Kidney epithelial cell (primary cell): ENCODE data around the gene PRIMA1. TPM values are rescaled to one million over a fixed set of nuclear protein-coding genes. Genes with fewer than 3 reads are reported as not detected.

Experiments
- DNase-seq: peaks from one replicate; pipeline ENCODE4 v3.0.0-alpha.2; 2010; ENCODE audit warnings: low read depth
- H3K27me3 ChIP-seq: 2 replicates; pipeline ENCODE4 v1.6.0; 2011; ENCODE audit warnings: low read length; ENCODE audit not compliant: control insufficient read depth, insufficient read depth
- H3K36me3 ChIP-seq: 2 replicates; pipeline ENCODE4 v1.5.1; 2011; ENCODE audit warnings: low read length; ENCODE audit not compliant: control insufficient read depth, insufficient read depth
- H3K4me3 ChIP-seq: 2 replicates; pipeline ENCODE4 v1.5.1; 2011; ENCODE audit warnings: low read depth, mild to moderate bottlenecking, control low read depth, low read length
- total RNA-seq: library from RNA; depleted of rRNA; stranded (reverse); fragments of >200 nt; gene quantifications from 2 replicates; pipeline ENCODE4 v1.2.3, GENCODE V29; 2015
- TF ChIP-seq, protein P1 (sequence below): IDR thresholded peaks from 2 replicates; pipeline ENCODE4 v1.5.1; 2011; ENCODE audit warnings: mild to moderate bottlenecking, moderate library complexity, low read length, control low read depth, inconsistent platforms; ENCODE audit not compliant: insufficient read depth, poor library complexity, severe bottlenecking

PRIMA1 gene
- total RNA-seq, 1 donor from 2014 or later, result not detected

DNA sequence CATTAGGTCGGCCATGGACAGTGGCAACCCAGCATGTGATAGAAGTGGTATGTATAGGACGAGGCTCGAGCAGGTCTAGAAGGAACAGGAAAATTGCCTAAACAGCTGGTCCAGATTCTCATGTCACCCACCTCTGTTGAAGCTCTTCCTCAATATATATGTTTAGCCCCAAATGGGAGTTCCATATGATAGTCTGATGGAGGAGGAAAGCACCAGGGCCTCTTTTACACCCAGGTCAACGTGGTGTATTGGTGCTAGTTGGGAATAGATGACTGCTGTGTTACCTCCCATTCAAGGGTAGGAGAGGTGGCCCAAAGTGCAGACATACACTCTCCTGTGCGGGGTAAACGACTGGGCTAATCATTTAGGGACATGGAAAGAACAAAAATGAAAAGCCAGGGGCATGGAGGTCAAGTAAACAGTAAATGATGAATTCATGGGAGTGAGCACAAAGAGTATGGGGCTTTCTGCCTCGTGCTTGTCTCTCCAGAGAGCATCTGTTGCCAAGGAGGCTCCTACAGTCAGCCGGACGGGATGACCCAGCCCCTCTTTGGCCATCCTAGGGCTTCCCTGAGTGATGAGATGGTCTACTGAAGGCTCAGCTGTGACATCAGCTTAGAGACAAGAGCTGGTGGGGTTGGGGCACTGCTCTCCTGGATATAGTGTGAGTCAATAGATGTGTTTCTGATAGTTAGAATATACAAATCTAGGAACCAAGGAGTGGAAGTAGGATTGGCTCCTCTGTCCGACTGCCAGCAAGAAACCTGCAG, 5.5 kb upstream of the PRIMA1 start:
- peaks cover 12% of the 10 kb centered on the region for H3K27me3 ChIP-seq
- TF ChIP-seq, protein P1, sequence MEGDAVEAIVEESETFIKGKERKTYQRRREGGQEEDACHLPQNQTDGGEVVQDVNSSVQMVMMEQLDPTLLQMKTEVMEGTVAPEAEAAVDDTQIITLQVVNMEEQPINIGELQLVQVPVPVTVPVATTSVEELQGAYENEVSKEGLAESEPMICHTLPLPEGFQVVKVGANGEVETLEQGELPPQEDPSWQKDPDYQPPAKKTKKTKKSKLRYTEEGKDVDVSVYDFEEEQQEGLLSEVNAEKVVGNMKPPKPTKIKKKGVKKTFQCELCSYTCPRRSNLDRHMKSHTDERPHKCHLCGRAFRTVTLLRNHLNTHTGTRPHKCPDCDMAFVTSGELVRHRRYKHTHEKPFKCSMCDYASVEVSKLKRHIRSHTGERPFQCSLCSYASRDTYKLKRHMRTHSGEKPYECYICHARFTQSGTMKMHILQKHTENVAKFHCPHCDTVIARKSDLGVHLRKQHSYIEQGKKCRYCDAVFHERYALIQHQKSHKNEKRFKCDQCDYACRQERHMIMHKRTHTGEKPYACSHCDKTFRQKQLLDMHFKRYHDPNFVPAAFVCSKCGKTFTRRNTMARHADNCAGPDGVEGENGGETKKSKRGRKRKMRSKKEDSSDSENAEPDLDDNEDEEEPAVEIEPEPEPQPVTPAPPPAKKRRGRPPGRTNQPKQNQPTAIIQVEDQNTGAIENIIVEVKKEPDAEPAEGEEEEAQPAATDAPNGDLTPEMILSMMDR, result no peak
- H3K36me3 ChIP-seq, result no peaks in the 10 kb centered on the region
- no peak overlapping the region for H3K4me3 ChIP-seq
- DNase-seq, result no peak

DNA sequence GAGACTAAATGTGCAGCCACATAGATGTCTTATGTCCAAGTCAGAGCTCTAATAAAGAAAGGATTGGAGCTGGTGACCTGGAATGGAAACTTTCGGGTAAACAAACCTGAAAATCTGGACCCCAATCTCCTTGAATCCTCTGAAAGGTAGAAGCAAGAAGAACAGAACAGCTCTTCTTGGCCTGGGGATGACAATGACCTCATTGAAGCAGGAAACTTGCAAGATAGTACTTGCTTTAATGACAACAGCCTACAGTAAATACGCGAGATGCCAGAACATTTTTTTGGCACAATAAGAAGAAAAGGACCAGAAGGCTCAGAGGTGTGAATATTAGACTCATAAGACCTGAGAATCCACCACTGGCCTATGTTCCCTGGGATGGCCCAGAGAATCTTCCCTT, 4.1 kb upstream of the PRIMA1 start:
- H3K36me3 ChIP-seq, result no peaks in the 10 kb centered on the region
- peaks cover 24% of the 10 kb centered on the region for H3K27me3 ChIP-seq
- DNase-seq, result no peak
- TF ChIP-seq, protein P1, result no peak
- H3K4me3 ChIP-seq, result no peak overlapping the region

DNA sequence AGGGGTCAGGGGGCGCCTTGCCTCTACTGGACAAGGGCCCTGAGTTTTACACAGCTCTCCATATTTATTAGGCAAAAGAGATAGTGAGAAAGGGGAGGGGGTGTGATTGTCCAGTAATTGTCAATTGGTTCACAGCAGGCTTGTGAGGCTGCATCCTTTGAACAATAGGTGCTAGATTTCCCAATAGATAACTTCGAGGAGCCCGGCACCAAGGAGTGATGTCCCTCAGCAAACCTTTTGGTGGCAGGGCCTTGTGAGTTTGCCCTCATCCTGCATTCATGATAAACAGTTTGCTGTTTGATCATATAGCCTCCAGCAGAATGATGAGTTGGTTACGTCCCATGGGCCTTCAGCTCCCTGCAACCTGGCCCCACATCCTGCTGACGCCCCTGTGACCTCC, 2.7 kb upstream of the PRIMA1 start:
- no peak for DNase-seq
- TF ChIP-seq, protein P1, result no peak
- Histone ChIP-seq H3K4me3 (no peak overlapping the region), H3K27me3 (peaks cover 32% of the 10 kb centered on the region), H3K36me3 (no peaks in the 10 kb centered on the region)

DNA sequence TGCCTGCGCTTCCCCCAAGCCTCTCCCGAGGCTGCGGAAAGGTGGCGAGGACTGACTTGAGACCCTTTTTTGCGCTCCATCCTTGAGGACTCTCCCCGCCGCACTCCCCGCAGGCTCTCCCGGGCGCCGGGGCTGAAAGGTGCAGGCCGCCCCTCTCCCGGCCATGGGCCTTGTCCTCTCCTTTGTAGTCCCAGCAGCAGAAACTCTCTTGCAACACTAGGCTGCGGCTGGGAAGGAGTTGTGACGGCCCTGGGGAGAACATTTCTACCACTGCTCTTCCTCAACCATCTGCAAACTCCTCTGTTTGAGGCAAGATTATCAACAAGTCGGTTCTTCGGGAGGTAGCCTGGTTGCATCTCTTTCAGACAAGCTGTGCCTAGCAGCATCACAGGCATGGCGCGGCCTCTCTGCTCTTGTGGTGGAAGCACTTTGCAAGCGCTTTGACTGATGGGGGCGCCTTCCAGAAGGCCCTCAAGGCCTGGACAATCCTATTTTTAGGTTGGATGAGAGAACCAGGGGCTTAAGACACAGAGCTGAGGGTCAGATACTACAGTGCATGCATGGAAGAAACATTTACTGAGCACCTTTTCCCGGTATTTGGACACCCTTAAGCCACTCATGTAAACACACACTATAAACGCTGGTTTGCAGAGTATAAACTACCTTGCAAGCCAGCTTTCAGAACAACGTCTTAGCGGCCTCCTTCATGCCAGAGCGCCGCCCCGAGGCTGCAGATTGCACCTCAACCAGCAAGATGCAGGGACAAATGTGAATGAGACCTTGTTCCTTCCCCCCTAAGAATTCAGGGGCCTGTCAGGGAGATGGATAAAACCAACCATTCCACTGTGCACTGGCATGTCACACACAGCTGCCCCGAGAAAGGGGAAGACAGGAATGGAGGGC, 1.2 kb upstream of the PRIMA1 start:
- TF ChIP-seq, protein P1, result no peak
- H3K36me3 ChIP-seq, result no peaks in the 10 kb centered on the region
- DNase-seq, result no peak
- no peak overlapping the region for H3K4me3 ChIP-seq
- H3K27me3 ChIP-seq, result peaks cover 34% of the 10 kb centered on the region

DNA sequence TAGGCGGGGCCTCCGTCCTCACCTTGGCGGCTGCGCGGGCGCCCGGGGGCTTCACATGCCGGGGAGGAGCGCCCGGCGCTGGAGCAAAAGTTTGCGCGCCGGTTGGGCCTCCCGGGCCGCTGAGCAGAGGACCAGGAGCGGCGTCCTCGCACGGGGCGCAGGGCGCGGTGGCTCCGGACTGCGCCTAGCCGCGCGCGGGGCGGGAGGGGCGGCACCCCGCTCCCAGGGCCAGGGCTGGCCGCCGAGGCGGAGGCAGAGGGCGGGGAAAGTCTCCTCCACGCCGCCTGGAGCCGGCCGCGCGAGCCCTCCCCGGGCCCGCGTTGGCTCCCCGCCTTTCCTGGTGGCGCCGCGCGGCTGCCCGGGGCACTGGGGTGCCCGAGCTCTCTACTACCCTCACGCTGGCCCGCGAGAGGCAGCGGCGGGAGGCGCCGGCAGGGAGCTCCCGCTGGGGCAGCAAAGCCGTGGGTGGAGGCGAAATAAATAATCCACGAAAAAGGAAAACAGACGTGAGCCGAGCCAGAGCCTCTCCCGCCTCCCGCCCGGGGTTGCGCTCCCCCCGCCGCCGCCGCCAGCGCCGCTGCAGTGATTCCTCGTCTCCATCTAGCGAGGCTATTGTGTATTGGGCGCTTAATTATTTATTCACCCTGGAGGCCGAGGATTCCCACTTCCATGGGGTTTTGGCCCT, 400 bp upstream of the PRIMA1 start:
- no peak for DNase-seq
- TF ChIP-seq, protein P1, result no peak
- no peaks in the 10 kb centered on the region for H3K36me3 ChIP-seq
- H3K27me3 ChIP-seq, result peaks cover 36% of the 10 kb centered on the region
- H3K4me3 ChIP-seq, result peak overlapping the region; percentile 7
